ENCODE measurements around the gene MSI2.

Gene MSI2

DNA sequence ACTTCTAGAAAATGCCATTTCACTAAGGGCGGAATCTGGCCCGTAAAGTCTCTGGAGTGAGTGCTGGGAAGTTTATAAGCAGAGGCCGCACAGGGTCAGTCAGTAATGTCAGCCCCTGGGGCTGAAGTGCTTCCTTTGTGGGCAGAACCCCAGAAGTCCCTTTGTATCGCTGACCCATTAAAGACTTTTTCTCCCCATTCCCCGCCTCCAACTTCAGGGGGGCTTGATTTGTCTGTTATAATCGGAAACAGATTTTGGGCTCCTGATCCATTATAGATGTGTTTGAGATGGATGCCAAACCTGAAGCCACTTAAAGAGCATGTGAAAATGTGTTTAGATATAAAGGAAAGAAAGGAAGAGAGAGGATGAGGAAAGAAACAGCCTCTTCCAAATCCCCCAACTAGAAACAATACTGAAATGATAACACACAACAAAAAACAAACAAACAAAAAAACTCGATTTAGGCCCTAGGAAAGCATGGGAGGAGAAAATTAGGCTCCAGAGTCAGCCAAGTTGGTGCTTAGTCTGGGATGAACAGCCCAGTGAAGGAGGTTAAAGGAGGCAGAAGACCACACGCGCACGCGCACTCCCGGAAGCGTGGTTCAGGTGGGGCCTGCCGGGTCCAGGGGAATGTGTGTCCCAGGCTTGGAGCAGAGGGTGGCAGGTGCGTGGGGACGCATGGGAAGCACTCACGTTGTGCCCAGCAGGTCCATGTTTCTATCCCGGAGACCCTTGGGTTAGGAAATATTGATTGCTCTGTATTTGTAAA lies 27.1 kb downstream of the MSI2 start:
- no peak overlapping the region for H3K9ac ChIP-seq (ENCODE audit: low read length)
- peaks cover 12% of the 10 kb centered on the region; the same call in 1 of the 2 replicates for H3K36me3 ChIP-seq (ENCODE audit: low read length)
- TF ChIP-seq, protein P1, sequence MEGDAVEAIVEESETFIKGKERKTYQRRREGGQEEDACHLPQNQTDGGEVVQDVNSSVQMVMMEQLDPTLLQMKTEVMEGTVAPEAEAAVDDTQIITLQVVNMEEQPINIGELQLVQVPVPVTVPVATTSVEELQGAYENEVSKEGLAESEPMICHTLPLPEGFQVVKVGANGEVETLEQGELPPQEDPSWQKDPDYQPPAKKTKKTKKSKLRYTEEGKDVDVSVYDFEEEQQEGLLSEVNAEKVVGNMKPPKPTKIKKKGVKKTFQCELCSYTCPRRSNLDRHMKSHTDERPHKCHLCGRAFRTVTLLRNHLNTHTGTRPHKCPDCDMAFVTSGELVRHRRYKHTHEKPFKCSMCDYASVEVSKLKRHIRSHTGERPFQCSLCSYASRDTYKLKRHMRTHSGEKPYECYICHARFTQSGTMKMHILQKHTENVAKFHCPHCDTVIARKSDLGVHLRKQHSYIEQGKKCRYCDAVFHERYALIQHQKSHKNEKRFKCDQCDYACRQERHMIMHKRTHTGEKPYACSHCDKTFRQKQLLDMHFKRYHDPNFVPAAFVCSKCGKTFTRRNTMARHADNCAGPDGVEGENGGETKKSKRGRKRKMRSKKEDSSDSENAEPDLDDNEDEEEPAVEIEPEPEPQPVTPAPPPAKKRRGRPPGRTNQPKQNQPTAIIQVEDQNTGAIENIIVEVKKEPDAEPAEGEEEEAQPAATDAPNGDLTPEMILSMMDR (IDR thresholded peaks at IDR 0.05; ENCODE audit: insufficient read depth, low read length, poor library complexity, severe bottlenecking): no peak
- H3K27ac ChIP-seq (ENCODE audit: low read depth, low read length): no peak overlapping the region
- H3K27me3 ChIP-seq (ENCODE audit: low read length): no peaks in the 10 kb centered on the region
- H3F3A ChIP-seq (ENCODE audit: insufficient read depth): peaks cover 13% of the 10 kb centered on the region
- no peak overlapping the region for H3K4me2 ChIP-seq (ENCODE audit: low read depth, low read length, poor library complexity, severe bottlenecking)
- no peak overlapping the region for H2AFZ ChIP-seq (ENCODE audit: low read depth, low read length, severe bottlenecking)
- H3K9me2 ChIP-seq (replicated peaks; ENCODE audit: insufficient read depth, low read length): no peaks in the 10 kb centered on the region
- peaks cover 67% of the 10 kb centered on the region for H3K79me2 ChIP-seq (ENCODE audit: insufficient read depth, low read length)
- no peaks in the 10 kb centered on the region for H4K20me1 ChIP-seq (ENCODE audit: low read depth, low read length)
- H3K4me3 ChIP-seq (ENCODE audit: insufficient read depth, low read length, poor library complexity, severe bottlenecking): no peak overlapping the region
- H3K9me3 ChIP-seq (ENCODE audit: insufficient read depth, low read length): no peaks in the 10 kb centered on the region

DNA sequence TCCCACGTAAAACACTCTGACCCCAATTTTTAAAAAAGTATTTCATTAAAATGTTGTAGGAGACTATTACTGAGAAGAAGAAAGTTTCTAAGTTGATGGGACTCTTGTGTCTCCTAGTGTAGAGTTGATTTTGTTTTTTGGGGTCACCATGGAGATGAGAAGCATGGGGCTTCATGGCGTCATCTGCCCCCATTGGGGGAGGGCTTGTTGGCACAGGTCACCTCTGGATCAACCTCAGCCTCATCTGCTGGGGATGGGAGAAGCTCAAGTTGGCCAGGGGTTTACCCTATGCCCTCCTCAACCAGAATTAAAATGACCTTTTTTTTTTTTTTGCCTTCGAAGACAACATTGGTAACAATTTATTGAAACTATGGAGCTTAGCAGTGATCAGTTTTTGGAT lies 28.3 kb downstream of the MSI2 start:
- peak overlapping the region; percentile 76 for H3K4me2 ChIP-seq (ENCODE audit: low read depth, low read length, poor library complexity, severe bottlenecking)
- no peaks in the 10 kb centered on the region for H3K27me3 ChIP-seq (ENCODE audit: low read length)
- H3K9me3 ChIP-seq (ENCODE audit: insufficient read depth, low read length): no peaks in the 10 kb centered on the region
- H3K9me2 ChIP-seq (replicated peaks; ENCODE audit: insufficient read depth, low read length): no peaks in the 10 kb centered on the region
- no peaks in the 10 kb centered on the region for H4K20me1 ChIP-seq (ENCODE audit: low read depth, low read length)
- TF ChIP-seq, protein P1 (IDR thresholded peaks at IDR 0.05; ENCODE audit: insufficient read depth, low read length, poor library complexity, severe bottlenecking): no peak
- TF ChIP-seq EZH2phosphoT487 (conservative IDR thresholded peaks at IDR 0.05; ENCODE audit: low read length): no peak
- H3F3A ChIP-seq (ENCODE audit: insufficient read depth): peaks cover 13% of the 10 kb centered on the region
- H3K27ac ChIP-seq (ENCODE audit: low read depth, low read length): peak overlapping the region; percentile 80
- no peak overlapping the region for H2AFZ ChIP-seq (ENCODE audit: low read depth, low read length, severe bottlenecking)
- H3K36me3 ChIP-seq (ENCODE audit: low read length): peaks cover 12% of the 10 kb centered on the region; the same call in 1 of the 2 replicates
- peaks cover 77% of the 10 kb centered on the region for H3K79me2 ChIP-seq (ENCODE audit: insufficient read depth, low read length)
- peak overlapping the region; percentile 44 for H3K9ac ChIP-seq (ENCODE audit: low read length)
- H3K4me3 ChIP-seq (ENCODE audit: insufficient read depth, low read length, poor library complexity, severe bottlenecking): peak overlapping the region; percentile 31

DNA sequence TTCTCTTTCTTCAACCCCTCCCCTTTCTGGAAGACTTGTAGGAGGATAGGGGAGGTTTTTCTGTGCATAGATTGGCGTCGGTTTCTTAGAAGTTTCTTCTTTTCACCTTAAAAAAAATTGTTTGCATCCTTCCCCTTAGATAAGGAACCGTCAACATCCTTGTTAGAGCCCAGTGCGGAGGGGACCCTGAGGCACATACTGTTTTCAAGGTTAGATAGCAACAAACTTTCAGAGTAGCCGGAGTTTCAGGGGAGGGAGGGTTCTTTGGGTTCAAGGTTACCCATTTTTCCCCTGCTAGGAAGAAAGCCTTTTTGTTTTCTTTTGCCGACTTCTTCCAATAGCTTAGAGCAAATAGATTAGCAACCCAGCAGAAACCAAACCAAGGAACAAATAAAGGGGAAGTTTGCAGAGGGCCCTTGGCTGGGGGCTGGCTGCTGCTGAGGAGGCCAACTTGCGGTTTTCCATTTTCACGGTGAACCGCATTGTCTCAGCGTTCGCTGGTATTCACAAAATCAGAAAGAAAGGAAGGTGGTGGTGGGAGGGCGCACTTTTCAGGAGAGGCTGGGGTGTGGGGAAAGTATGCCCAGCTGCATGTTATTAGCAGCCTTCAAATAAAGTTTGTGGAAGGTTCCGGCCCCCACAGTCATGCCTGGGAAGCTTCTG lies 28.8 kb downstream of the MSI2 start:
- Histone ChIP-seq H3K79me2 (ENCODE audit: insufficient read depth, low read length) (peaks cover 79% of the 10 kb centered on the region), H3K9me2 (replicated peaks; ENCODE audit: insufficient read depth, low read length) (no peaks in the 10 kb centered on the region), H3K36me3 (ENCODE audit: low read length) (peaks cover 12% of the 10 kb centered on the region; the same call in 1 of the 2 replicates), H3K9me3 (ENCODE audit: insufficient read depth, low read length) (no peaks in the 10 kb centered on the region), H3F3A (ENCODE audit: insufficient read depth) (peaks cover 13% of the 10 kb centered on the region), H3K4me2 (ENCODE audit: low read depth, low read length, poor library complexity, severe bottlenecking) (peak overlapping the region; percentile 76), H3K9ac (ENCODE audit: low read length) (peak overlapping the region; percentile 44), H3K4me3 (ENCODE audit: insufficient read depth, low read length, poor library complexity, severe bottlenecking) (peak overlapping the region; percentile 31), H2AFZ (ENCODE audit: low read depth, low read length, severe bottlenecking) (no peak overlapping the region), H4K20me1 (ENCODE audit: low read depth, low read length) (no peaks in the 10 kb centered on the region), H3K27me3 (ENCODE audit: low read length) (no peaks in the 10 kb centered on the region), H3K27ac (ENCODE audit: low read depth, low read length) (peak overlapping the region; percentile 80)
- TF ChIP-seq, protein P1 (IDR thresholded peaks at IDR 0.05; ENCODE audit: insufficient read depth, low read length, poor library complexity, severe bottlenecking): no peak
- no peak for TF ChIP-seq EZH2phosphoT487 (conservative IDR thresholded peaks at IDR 0.05; ENCODE audit: low read length)

Data from SU-DHL-6 (cell line).